Ectodermal cell (in vitro differentiated cells): ENCODE measurements around the gene PRELID3B.

Source experiments
- H3K27ac ChIP-seq: 2 replicates; pipeline ENCODE4 v1.7.0; 2013; ENCODE audit warnings: mild to moderate bottlenecking, low read depth, low read length; ENCODE audit not compliant: insufficient read depth, poor library complexity, severe bottlenecking
- H3K27me3 ChIP-seq: 2 replicates; pipeline ENCODE4 v1.7.0; 2013; ENCODE audit warnings: mild to moderate bottlenecking, low read length; ENCODE audit not compliant: insufficient read depth, control insufficient read depth, poor library complexity, severe bottlenecking
- H3K36me3 ChIP-seq: one replicate; pipeline ENCODE4 v1.7.0; 2013; ENCODE audit warnings: low read length; ENCODE audit not compliant: control insufficient read depth, insufficient read depth
- H3K4me1 ChIP-seq: one replicate; pipeline ENCODE4 v1.7.0; 2013; ENCODE audit warnings: low read length; ENCODE audit not compliant: control insufficient read depth, insufficient read depth
- H3K4me3 ChIP-seq: 2 replicates; pipeline ENCODE4 v1.7.0; 2013; ENCODE audit warnings: low read depth, low read length, control low read depth; ENCODE audit not compliant: insufficient read depth
- H3K9me3 ChIP-seq: 2 replicates; pipeline ENCODE4 v1.7.0; 2013; ENCODE audit warnings: mild to moderate bottlenecking, low read length, moderate library complexity; ENCODE audit not compliant: control insufficient read depth
- WGBS, 2 experiments: methylation state at CpG; one replicate each; pipeline ENCODE4 v1.1.7; 2013; ENCODE audit warnings: missing lambda C conversion rate in 2 of 2; 5-methylcytosine and 5-hydroxymethylcytosine counted together

PRELID3B gene

GRCh38 chr20:58986968-58987517, 55.5 kb downstream of the PRELID3B start:
- Histone ChIP-seq H3K9me3 (no peaks in the 10 kb centered on the region), H3K36me3 (peaks cover 48% of the 10 kb centered on the region), H3K27ac (no peak overlapping the region), H3K4me3 (no peak overlapping the region), H3K27me3 (no peaks in the 10 kb centered on the region), H3K4me1 (no peaks in the 10 kb centered on the region)
- 94 to 96% methylated on average over 8 of the region's 8 CpGs for WGBS, 2 experiments

GRCh38 chr20:58986286-58986967, 56.2 kb downstream of the PRELID3B start:
- no peaks in the 10 kb centered on the region for H3K4me1 ChIP-seq
- H3K4me3 ChIP-seq = no peak overlapping the region
- WGBS, 2 experiments = 93 to 95% methylated on average over 9 of the region's 9 CpGs
- H3K9me3 ChIP-seq = no peaks in the 10 kb centered on the region
- H3K27me3 ChIP-seq = no peaks in the 10 kb centered on the region
- no peak overlapping the region for H3K27ac ChIP-seq
- H3K36me3 ChIP-seq = peaks cover 42% of the 10 kb centered on the region

- no peaks in the 10 kb centered on the region for H3K9me3 ChIP-seq
- no peak overlapping the region for H3K4me3 ChIP-seq
- H3K27me3 ChIP-seq = no peaks in the 10 kb centered on the region
- peaks cover 35% of the 10 kb centered on the region for H3K36me3 ChIP-seq
- WGBS, 2 experiments = 96 to 98% methylated on average over 5 of the region's 5 CpGs
- H3K27ac ChIP-seq = no peak overlapping the region
- no peaks in the 10 kb centered on the region for H3K4me1 ChIP-seq
These were observed 56.9 kb downstream of the PRELID3B start for GRCh38 chr20:58985656-58986055.

- H3K36me3 ChIP-seq = peaks cover 28% of the 10 kb centered on the region
- H3K27ac ChIP-seq = no peak overlapping the region
- H3K4me1 ChIP-seq = no peaks in the 10 kb centered on the region
- H3K4me3 ChIP-seq = no peak overlapping the region
- H3K27me3 ChIP-seq = no peaks in the 10 kb centered on the region
- H3K9me3 ChIP-seq = no peaks in the 10 kb centered on the region
- 90 to 94% methylated on average over 6 of the region's 6 CpGs for WGBS, 2 experiments
These were observed 57.9 kb downstream of the PRELID3B start for GRCh38 chr20:58984691-58985090.
